Lower leg skin (tissue), 4 donors: ENCODE data around the gene GALNT11. TPM values are rescaled to one million over a fixed set of nuclear protein-coding genes. Genes with fewer than 3 reads are reported as not detected.
"Not testable (repeated sequence)": the region's sequence is repeated elsewhere in the genome, so short reads cannot be mapped to it uniquely, and the experiment has no call there.

Experiments used
- DNase-seq, 2 donors: peaks; one replicate each; pipeline ENCODE4 v3.0.0-alpha.2; 2019; ENCODE audit warnings: low spot score in 2 of 2
- H3K4me3 ChIP-seq: fragments of 200-600 bp; sonication (generic); 2 replicates; pipeline ENCODE4 v1.5.1; 2017; ENCODE audit warnings: mild to moderate bottlenecking, low read depth; ENCODE audit not compliant: poor library complexity, severe bottlenecking
- CTCF ChIP-seq, 3 donors: fragments of 450-650 bp; IDR thresholded peaks; one replicate each; pipeline ENCODE4 v1.5.1; 2016; ENCODE audit warnings: antibody characterized with exemption in 3 of 3, mild to moderate bottlenecking in 3 of 3, moderate library complexity in 2 of 3
- POLR2A ChIP-seq, 2 donors: fragments of 450-650 bp; IDR thresholded peaks; one replicate each; pipeline ENCODE4 v1.6.1; 2016 to 2017; ENCODE audit warnings: antibody characterized with exemption in 2 of 2, mild to moderate bottlenecking in 1 of 2, moderate library complexity in 1 of 2
- WGBS, 2 donors: methylation state at CpG; one replicate each; pipeline ENCODE4 v1.1.5; 2018; 5-methylcytosine and 5-hydroxymethylcytosine counted together
- intact Hi-C: fragments of 100-400 bp; cut with DNase I; formaldehyde crosslinking; loops from one replicate; pipeline ENCODE4 v1.15.0; 2023; ENCODE audit warnings: low total_unique reads
- total RNA-seq, 4 donors: library from RNA; depleted of rRNA; stranded (reverse); fragments of >200 nt; gene quantifications; one replicate each; pipeline ENCODE4 v1.1.0, GENCODE V29; 2016

GALNT11 gene
- total RNA-seq, 4 donors from 2014 or later, result 38.9 to 62.6 (median 45.3) TPM

GRCh38 chr7:152051968-152052367 is 26.5 kb downstream of the GALNT11 start:
- intact Hi-C loops, result no loop called here
- 98% methylated on average over 3 of the region's 3 CpGs for WGBS, 2 donors
- no peak overlapping the region for H3K4me3 ChIP-seq
- DNase-seq, result no peak
- TF ChIP-seq CTCF (IDR thresholded peaks at IDR 0.05) (no peak), POLR2A (IDR thresholded peaks at IDR 0.05) (no peak)

DNA sequence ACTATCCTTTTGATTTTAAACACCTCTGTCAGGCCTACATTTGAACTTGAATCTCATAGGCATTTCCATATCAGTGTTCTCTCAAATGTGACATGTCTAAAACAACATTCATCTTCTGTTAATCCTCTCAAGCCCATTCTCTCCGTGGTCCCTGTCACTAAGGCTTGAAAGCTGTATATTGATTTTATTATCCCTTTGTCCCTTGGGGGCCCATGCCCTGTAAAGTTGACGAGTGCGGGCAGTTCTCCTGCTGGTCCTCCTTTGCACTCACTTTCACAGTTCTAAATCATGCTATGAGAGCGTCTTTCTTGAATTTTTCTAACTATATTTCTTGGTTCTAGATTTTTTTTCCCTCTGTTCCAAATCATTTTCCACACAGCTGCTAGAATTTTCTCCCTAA is 27.3 kb downstream of the GALNT11 start:
- WGBS, 2 donors, result 70 to 82% methylated on average over 4 of the region's 4 CpGs
- no peak overlapping the region for H3K4me3 ChIP-seq
- TF ChIP-seq CTCF (IDR thresholded peaks at IDR 0.05) (no peak), POLR2A (IDR thresholded peaks at IDR 0.05) (no peak)
- intact Hi-C loops, result no loop called here
- DNase-seq, result no peak

- no peak for TF ChIP-seq POLR2A (IDR thresholded peaks at IDR 0.05)
- H3K4me3 ChIP-seq, result no peak overlapping the region
- 69 to 76% methylated on average over 8 of the region's 8 CpGs for WGBS, 2 donors
- no peak for DNase-seq
- intact Hi-C loops, result no loop called here
These were observed 29.1 kb downstream of the GALNT11 start for GRCh38 chr7:152054367-152055230.

DNA sequence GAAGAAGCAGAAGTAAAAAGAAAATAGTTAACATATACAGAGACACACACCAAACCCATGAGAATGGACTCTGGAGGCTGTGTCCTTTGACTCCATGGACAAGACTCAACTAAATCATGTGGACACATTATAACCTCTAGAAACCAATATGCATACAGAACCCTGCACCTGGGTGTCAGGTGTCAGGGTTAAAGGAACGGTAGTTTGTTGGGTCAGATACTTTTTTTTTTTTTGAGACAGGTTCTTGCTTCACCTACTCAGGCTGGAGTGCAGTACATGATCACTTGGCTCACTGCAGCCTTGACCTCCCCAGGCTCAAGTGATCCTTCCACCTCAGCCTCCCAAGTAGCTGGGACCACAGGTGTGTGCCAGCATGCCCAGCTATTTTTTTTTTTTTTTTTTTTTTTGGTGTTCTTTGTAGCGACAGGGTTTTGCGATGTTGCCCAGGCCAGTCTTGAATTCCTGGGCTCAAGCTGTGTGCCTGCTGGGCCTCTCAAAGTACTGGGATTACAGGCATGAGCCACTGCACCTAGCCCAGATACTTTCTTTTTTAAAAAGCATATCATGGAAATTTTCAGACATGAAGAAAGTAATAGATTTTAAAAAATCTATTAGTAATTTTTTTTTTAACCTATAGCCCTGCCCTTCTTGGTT is 31.3 kb downstream of the GALNT11 start:
- no peak for TF ChIP-seq POLR2A (IDR thresholded peaks at IDR 0.05)
- no peak for TF ChIP-seq CTCF (IDR thresholded peaks at IDR 0.05)
- no peak for DNase-seq
- intact Hi-C loops, result no loop called here
- no peak overlapping the region for H3K4me3 ChIP-seq
- 83 to 92% methylated on average over 3 of the region's 3 CpGs for WGBS, 2 donors

- intact Hi-C loops, result no loop called here
These were observed 33.8 kb downstream of the GALNT11 start for GRCh38 chr7:152059311-152059710.

GRCh38 chr7:152061086-152061485 is 35.6 kb downstream of the GALNT11 start:
- 100% methylated on average over 2 of the region's 2 CpGs for WGBS, 2 donors
- intact Hi-C loops, H3K4me3 ChIP-seq, DNase-seq: not testable (repeated sequence)

More at GRCh38 chr7:152059311-152059710, 33.8 kb downstream of the GALNT11 start:
- TF ChIP-seq CTCF (IDR thresholded peaks at IDR 0.05) (no peak), POLR2A (IDR thresholded peaks at IDR 0.05) (no peak)
- 100% methylated on average over 1 of the region's 1 CpG for WGBS, 2 donors
- no peak for DNase-seq
- no peak overlapping the region for H3K4me3 ChIP-seq

DNA sequence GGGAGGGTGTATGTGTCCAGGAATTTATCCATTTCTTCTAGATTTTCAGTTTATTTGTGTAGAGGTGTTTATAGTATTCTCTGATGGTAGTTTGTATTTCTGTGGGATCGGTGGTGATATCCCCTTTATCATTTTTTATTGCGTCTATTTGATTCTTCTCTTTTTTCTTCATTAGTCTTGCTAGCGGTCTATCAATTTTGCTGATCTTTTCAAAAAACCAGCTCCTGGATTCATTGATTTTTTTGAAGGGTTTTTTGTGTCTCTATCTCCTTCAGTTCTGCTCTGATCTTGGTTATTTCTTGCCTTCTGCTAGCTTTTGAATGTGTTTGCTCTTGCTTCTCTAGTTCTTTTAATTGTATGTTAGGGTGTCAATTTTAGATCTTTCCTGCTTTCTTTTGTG is 37.7 kb downstream of the GALNT11 start:
- intact Hi-C loops, DNase-seq, H3K4me3 ChIP-seq: not testable (repeated sequence)
- 97 to 98% methylated on average over 3 of the region's 3 CpGs for WGBS, 2 donors

GRCh38 chr7:152063821-152064220 is 38.3 kb downstream of the GALNT11 start:
- intact Hi-C loops, H3K4me3 ChIP-seq, DNase-seq: not testable (repeated sequence)
- WGBS, 2 donors, result 96 to 99% methylated on average over 3 of the region's 3 CpGs

GRCh38 chr7:152065800-152066344 is 40.4 kb downstream of the GALNT11 start:
- H3K4me3 ChIP-seq, intact Hi-C loops, DNase-seq: not testable (repeated sequence)
- WGBS, 2 donors, result 87 to 94% methylated on average over 10 of the region's 10 CpGs
